Small intestine (tissue), 7 donors: ENCODE measurements around the gene B3GALT2. TPM values are rescaled to one million over a fixed set of nuclear protein-coding genes. Genes with fewer than 3 reads are reported as not detected.
A peak's percentile ranks its signal among the peaks of the same experiment; 100 is the strongest.

Experiments used
- DNase-seq, 2 donors: peaks; one replicate each; pipeline versions ENCODE4 v3.0.0 to v3.0.0-alpha.2; 2013
- FAIRE-seq: peaks from 2 replicates; lab custom pipeline; 2012; peaks lifted over from hg19 to GRCh38; lab: Jason Lieb, UNC
- H3K27ac ChIP-seq, 3 donors: one replicate each; pipeline ENCODE4 v1.5.1; 2013; ENCODE audit warnings: low read length in 2 of 3, mild to moderate bottlenecking in 2 of 3, control low read depth in 1 of 3, inconsistent platforms in 1 of 3, low read depth in 1 of 3, moderate library complexity in 1 of 3
- H3K27me3 ChIP-seq, 3 donors: one replicate each; pipeline ENCODE4 v1.6.1; 2013; ENCODE audit warnings: low read length in 3 of 3, inconsistent platforms in 1 of 3; ENCODE audit not compliant: control insufficient read depth in 3 of 3, insufficient read depth in 3 of 3
- H3K36me3 ChIP-seq, 3 donors: one replicate each; pipeline ENCODE4 v1.6.1; 2013; ENCODE audit warnings: low read length in 3 of 3, inconsistent platforms in 1 of 3, low read depth in 1 of 3, mild to moderate bottlenecking in 1 of 3, moderate library complexity in 1 of 3; ENCODE audit not compliant: control insufficient read depth in 3 of 3, insufficient read depth in 2 of 3
- H3K4me1 ChIP-seq, 3 donors: one replicate each; pipeline ENCODE4 v1.6.1; 2013; ENCODE audit warnings: low read length in 2 of 3, inconsistent platforms in 1 of 3, low read depth in 1 of 3, mild to moderate bottlenecking in 1 of 3, moderate library complexity in 1 of 3; ENCODE audit not compliant: control insufficient read depth in 3 of 3, insufficient read depth in 2 of 3
- H3K4me3 ChIP-seq, 3 donors: one replicate each; pipeline ENCODE4 v1.5.1; 2013; ENCODE audit warnings: low read length in 3 of 3, control low read depth in 1 of 3, inconsistent platforms in 1 of 3, low read depth in 1 of 3, mild to moderate bottlenecking in 1 of 3, moderate library complexity in 1 of 3
- H3K9me3 ChIP-seq, 2 donors: one replicate each; pipeline ENCODE4 v1.6.1; 2013; ENCODE audit warnings: low read depth in 1 of 2, low read length in 1 of 2; ENCODE audit not compliant: control insufficient read depth in 2 of 2, insufficient read depth in 1 of 2
- WGBS, 3 donors: extraction: QIAGEN DNeasy Blood & Tissue Kit; methylation state at CpG; one replicate each; pipeline ENCODE4 v1.1.7; 2013; 5-methylcytosine and 5-hydroxymethylcytosine counted together
- polyA plus RNA-seq, 4 donors: library from polyadenylated mRNA; stranded (reverse) in 3 of 4; unstranded in 1 of 4; fragments of 200-250 nt in 3 of 4; fragments of 120-200 nt in 1 of 4; gene quantifications; one replicate each; pipeline versions ENCODE4 v1.2.1 to v1.2.3, GENCODE V29; 2013
- donor health status: healthy with polysubstance abuse.
- donor health status: control.
- donor health status: control.
- donor health status: Bipolar disorder and iron deficiency.
- donor health status: healthy.

B3GALT2 gene
- polyA plus RNA-seq, 4 donors, result 0.45 to 8.9 (median 0.84) TPM

DNA sequence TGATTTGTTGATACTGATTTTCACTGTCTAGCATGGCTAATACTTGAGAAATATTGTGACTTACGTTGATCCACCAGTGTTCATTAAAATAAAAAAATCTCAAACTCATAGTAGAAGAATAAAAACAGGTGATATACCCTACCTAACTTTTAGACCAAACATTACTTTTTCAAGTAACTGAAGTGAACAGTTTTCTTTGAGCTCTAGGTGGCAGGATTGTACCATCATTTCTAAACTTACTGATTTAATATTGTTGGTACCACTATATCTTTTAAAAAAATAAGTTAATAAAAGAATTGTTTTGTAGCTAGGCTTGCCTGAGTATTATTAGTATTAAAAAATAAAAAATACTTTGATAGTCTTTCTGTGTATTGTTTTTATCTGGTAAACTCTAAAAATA lies 43.1 kb downstream of the B3GALT2 start:
- Histone ChIP-seq H3K27me3 (no peaks in the 10 kb centered on the region), H3K36me3 (peaks cover 7 to 27% (median 18%) of the 10 kb centered on the region in 3 donors), H3K4me3 (no peak overlapping the region), H3K27ac (no peak overlapping the region), H3K4me1 (no peaks in the 10 kb centered on the region), H3K9me3 (no peaks in the 10 kb centered on the region)
- DNase-seq (peak; percentile 14 to 16), FAIRE-seq (peak; percentile 89)
- WGBS, 3 donors, result 89 to 90% (median 89%) methylated on average over 1 of the region's 1 CpG

DNA sequence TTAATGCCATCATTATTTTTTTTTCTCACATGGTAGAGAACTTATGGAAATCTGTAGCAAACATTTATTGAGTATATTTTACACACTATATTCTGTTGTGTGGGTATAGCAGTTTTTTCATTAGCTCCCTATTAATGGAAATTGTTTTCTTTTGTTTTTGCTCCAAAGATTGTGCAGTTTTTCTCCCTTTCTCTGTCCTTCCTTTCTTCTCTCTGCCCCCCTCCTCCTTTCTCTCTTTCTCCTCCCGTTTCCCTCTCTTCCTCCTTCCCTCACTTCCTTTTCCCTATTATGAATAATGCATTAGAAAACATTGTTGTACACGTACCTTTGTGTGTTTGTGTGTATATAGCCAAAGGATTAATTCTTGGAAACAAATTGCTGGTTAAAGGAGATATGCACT lies 44.0 kb downstream of the B3GALT2 start:
- 70 to 84% (median 74%) methylated on average over 2 of the region's 2 CpGs for WGBS, 3 donors
- FAIRE-seq (no peak), DNase-seq (no peak)
- H3K4me3 ChIP-seq, result no peak overlapping the region
- H3K4me1 ChIP-seq, result no peaks in the 10 kb centered on the region
- H3K27ac ChIP-seq, result no peak overlapping the region
- peaks cover 5 to 23% (median 16%) of the 10 kb centered on the region in 3 donors for H3K36me3 ChIP-seq
- no peaks in the 10 kb centered on the region for H3K27me3 ChIP-seq
- no peaks in the 10 kb centered on the region for H3K9me3 ChIP-seq

DNA sequence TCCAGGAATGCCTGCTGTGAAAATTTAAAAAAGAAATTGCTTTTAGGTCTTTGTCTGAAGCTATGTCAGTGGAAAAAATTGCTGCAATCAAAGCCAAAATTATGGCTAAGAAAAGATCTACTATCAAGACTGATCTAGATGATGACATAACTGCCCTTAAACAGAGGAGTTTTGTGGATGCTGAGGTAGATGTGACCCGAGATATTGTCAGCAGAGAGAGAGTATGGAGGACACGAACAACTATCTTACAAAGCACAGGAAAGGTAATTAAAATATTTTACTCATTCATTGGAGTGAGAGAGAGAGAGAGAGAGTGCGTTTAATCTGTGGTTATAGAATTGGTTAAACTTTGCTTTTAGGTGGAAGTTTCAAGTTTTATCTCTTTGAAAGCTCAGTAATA lies 44.6 kb downstream of the B3GALT2 start:
- 69 to 81% (median 70%) methylated on average over 3 of the region's 3 CpGs for WGBS, 3 donors
- peaks cover 5 to 17% (median 16%) of the 10 kb centered on the region in 3 donors for H3K36me3 ChIP-seq
- no peak for FAIRE-seq

DNA sequence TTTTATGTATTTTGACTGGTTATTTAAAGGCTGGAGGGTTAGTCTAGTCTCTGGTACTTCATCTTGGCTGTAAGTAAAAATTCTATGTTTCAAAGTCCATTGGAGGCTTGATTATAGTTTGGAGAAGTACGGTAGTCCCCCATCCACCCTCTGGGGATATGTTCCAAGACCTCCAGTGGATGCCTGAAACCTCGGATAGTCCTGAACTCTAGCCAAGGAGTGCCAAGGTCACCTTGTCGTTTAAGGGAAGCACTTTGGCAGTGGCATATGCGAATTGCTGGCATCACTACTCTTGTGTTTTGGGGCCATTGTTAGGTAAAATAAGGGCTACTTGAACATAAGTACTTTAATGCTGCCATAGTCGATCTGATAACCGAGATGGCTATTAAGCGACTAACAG lies 46.2 kb downstream of the B3GALT2 start:
- FAIRE-seq (no peak), DNase-seq (no peak)
- 72 to 84% (median 82%) methylated on average over 7 of the region's 7 CpGs for WGBS, 3 donors
- Histone ChIP-seq H3K9me3 (no peaks in the 10 kb centered on the region), H3K36me3 (peaks cover 0 to 20% (median 11%) of the 10 kb centered on the region in 3 donors), H3K4me3 (no peak overlapping the region), H3K27ac (no peak overlapping the region), H3K4me1 (no peaks in the 10 kb centered on the region), H3K27me3 (no peaks in the 10 kb centered on the region)

More for the DNA sequence above, 44.6 kb downstream of the B3GALT2 start:
- Histone ChIP-seq H3K9me3 (no peaks in the 10 kb centered on the region), H3K27ac (no peak overlapping the region), H3K27me3 (no peaks in the 10 kb centered on the region), H3K4me3 (no peak overlapping the region), H3K4me1 (no peaks in the 10 kb centered on the region)
- DNase-seq, result no peak

DNA sequence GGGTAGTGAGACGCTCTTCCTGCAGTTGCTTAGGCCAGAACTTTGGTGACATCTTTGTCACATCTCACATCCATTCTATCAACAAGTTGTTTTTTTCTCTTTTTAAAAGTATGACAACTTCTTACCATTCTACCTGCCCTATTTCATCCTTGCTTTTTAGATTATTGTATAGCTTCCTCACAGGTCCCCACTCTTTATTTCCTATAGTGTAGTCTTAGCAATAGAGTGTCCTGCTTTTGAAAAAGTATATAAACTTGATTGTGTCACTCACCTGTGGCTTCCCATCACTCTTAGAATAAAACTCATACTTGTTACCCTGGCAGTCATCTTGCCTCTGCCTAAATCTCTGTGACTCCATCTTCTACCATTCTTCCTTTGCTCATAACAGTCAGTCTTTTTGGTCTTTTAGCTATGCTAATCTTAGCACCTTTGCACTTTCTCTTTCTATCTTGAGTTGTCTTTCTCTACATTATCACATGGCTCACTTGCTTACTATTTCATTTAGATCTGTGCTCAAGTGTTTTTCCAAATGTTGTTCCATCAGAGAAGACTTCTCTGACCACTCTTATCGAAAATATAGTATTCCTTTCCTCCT lies 55.0 kb downstream of the B3GALT2 start:
- H3K27me3 ChIP-seq, result no peaks in the 10 kb centered on the region
- H3K4me1 ChIP-seq, result no peaks in the 10 kb centered on the region
- no peak overlapping the region for H3K27ac ChIP-seq
- no peaks in the 10 kb centered on the region for H3K9me3 ChIP-seq
- peaks cover 2 to 32% (median 10%) of the 10 kb centered on the region in 3 donors for H3K36me3 ChIP-seq
- no peak overlapping the region for H3K4me3 ChIP-seq
- DNase-seq, result no peak
- 95 to 99% (median 97%) methylated on average over 2 of the region's 2 CpGs for WGBS, 3 donors
- FAIRE-seq, result no peak

Other genes starting within 250 kb of the B3GALT2 start
- gene UCHL5, start 127.3 kb downstream of the B3GALT2 start, polyA plus RNA-seq, result 10 to 100 TPM; 22.6 to 33.1 (median 24.2) TPM
- 10 to 100 TPM in 1 of 4 donors, 1 to 10 TPM in 3; 4.0 to 26.4 (median 7.2) TPM for gene RO60, start 127.0 kb downstream of the B3GALT2 start, polyA plus RNA-seq
- 10 to 100 TPM; 17.4 to 27.3 (median 21.5) TPM for gene GLRX2, start 81.2 kb downstream of the B3GALT2 start, polyA plus RNA-seq
- 10 to 100 TPM in 3 of 4 donors, 1 to 10 TPM in 1; 7.6 to 23.2 (median 13.2) TPM for gene CDC73, start 64.6 kb downstream of the B3GALT2 start, polyA plus RNA-seq